ENCODE measurements around the gene YBEY. TPM values are rescaled to one million over a fixed set of nuclear protein-coding genes. Genes with fewer than 3 reads are reported as not detected.

Gene YBEY
- total RNA-seq, 4 donors from 2014 or later, result 6.1 to 16.3 (median 13.3) TPM

GRCh38 chr21:46316708-46317324 is 30.7 kb downstream of the YBEY start:
- no peak for TF ChIP-seq CTCF (IDR thresholded peaks at IDR 0.05)
- no peak for TF ChIP-seq EP300 (IDR thresholded peaks at IDR 0.05)
- Histone ChIP-seq H3K4me1 (no peaks in the 10 kb centered on the region), H3K4me3 (no peak overlapping the region), H3K36me3 (peaks cover 0 to 3% of the 10 kb centered on the region in 2 donors), H3K9me3 (no peaks in the 10 kb centered on the region), H3K27ac (no peak overlapping the region), H3K27me3 (no peaks in the 10 kb centered on the region)
- ATAC-seq, result no peak
- WGBS, 2 donors (ENCODE audit: low coverage in 1 of 2), result 100% methylated on average over 1 of the region's 14 CpGs; no CpG with 5 or more reads in 1 of the 2 donors

GRCh38 chr21:46317710-46318463 is 31.7 kb downstream of the YBEY start:
- ATAC-seq, result no peak
- Histone ChIP-seq H3K9me3 (no peaks in the 10 kb centered on the region), H3K4me1 (peaks cover 0 to 10% (median 8%) of the 10 kb centered on the region in 3 donors), H3K4me3 (no peak overlapping the region), H3K27ac (no peak overlapping the region), H3K36me3 (peaks cover 0 to 3% of the 10 kb centered on the region in 2 donors), H3K27me3 (no peaks in the 10 kb centered on the region)
- TF ChIP-seq POLR2A (IDR thresholded peaks at IDR 0.05) (no peak), EP300 (IDR thresholded peaks at IDR 0.05) (no peak), POLR2AphosphoS5 (IDR thresholded peaks at IDR 0.05) (no peak), CTCF (IDR thresholded peaks at IDR 0.05) (no peak)
- WGBS, 2 donors (ENCODE audit: low coverage in 1 of 2), result 40% methylated on average over 4 of the region's 20 CpGs; no CpG with 5 or more reads in 1 of the 2 donors

GRCh38 chr21:46318464-46318845 is 32.3 kb downstream of the YBEY start:
- no peak overlapping the region for H3K4me3 ChIP-seq
- H3K9me3 ChIP-seq, result no peaks in the 10 kb centered on the region
- peaks cover 0 to 14% (median 11%) of the 10 kb centered on the region in 3 donors for H3K4me1 ChIP-seq
- WGBS, 2 donors (ENCODE audit: low coverage in 1 of 2), result 80% methylated on average over 2 of the region's 4 CpGs; no CpG with 5 or more reads in 1 of the 2 donors
- no peak for ATAC-seq
- TF ChIP-seq POLR2A (IDR thresholded peaks at IDR 0.05) (no peak), CTCF (IDR thresholded peaks at IDR 0.05) (no peak), EP300 (IDR thresholded peaks at IDR 0.05) (no peak), POLR2AphosphoS5 (IDR thresholded peaks at IDR 0.05) (no peak)
- peaks cover 0 to 3% of the 10 kb centered on the region in 2 donors for H3K36me3 ChIP-seq
- H3K27me3 ChIP-seq, result no peaks in the 10 kb centered on the region
- H3K27ac ChIP-seq, result no peak overlapping the region

GRCh38 chr21:46319186-46319585 is 33.0 kb downstream of the YBEY start:
- no peak overlapping the region for H3K4me3 ChIP-seq
- ATAC-seq, result no peak
- H3K27ac ChIP-seq, result no peak overlapping the region
- H3K4me1 ChIP-seq, result peaks cover 0 to 14% (median 11%) of the 10 kb centered on the region in 3 donors
- H3K27me3 ChIP-seq, result no peaks in the 10 kb centered on the region
- H3K9me3 ChIP-seq, result no peaks in the 10 kb centered on the region
- H3K36me3 ChIP-seq, result peaks cover 0 to 3% of the 10 kb centered on the region in 2 donors
- WGBS, 2 donors (ENCODE audit: low coverage in 1 of 2), result no CpG with 5 or more reads among the region's 7 CpGs
- no peak for TF ChIP-seq POLR2AphosphoS5 (IDR thresholded peaks at IDR 0.05)
- no peak for TF ChIP-seq CTCF (IDR thresholded peaks at IDR 0.05)

GRCh38 chr21:46320331-46320801 is 34.2 kb downstream of the YBEY start:
- WGBS, 2 donors (ENCODE audit: low coverage in 1 of 2), result 38 to 47% methylated on average over 2 to 3 of the region's 4 CpGs
- Histone ChIP-seq H3K4me1 (peaks cover 0 to 22% (median 12%) of the 10 kb centered on the region in 3 donors), H3K36me3 (no peaks in the 10 kb centered on the region), H3K27me3 (no peaks in the 10 kb centered on the region), H3K4me3 (no peak overlapping the region), H3K9me3 (no peaks in the 10 kb centered on the region), H3K27ac (no peak overlapping the region)
- no peak for TF ChIP-seq EP300 (IDR thresholded peaks at IDR 0.05)
- no peak for TF ChIP-seq POLR2A (IDR thresholded peaks at IDR 0.05)
- TF ChIP-seq CTCF (IDR thresholded peaks at IDR 0.05), result no peak
- no peak for TF ChIP-seq POLR2AphosphoS5 (IDR thresholded peaks at IDR 0.05)
- no peak for ATAC-seq
